GM18951 (cell line): ENCODE results near the gene COPE.

Experiments
- POLR2A ChIP-seq: IDR thresholded peaks from 4 replicates; pipeline ENCODE4 v1.6.1; 2011; ENCODE audit warnings: mild to moderate bottlenecking; ENCODE audit not compliant: insufficient read length, insufficient read depth; ENCODE audit errors: extremely low read depth
- in situ Hi-C: fragments of 300-500 bp; cut with MboI; formaldehyde crosslinking; loops from one replicate; pipeline ENCODE4 v1.12.0; 2022; ENCODE audit warnings: low sequenced_read_pairs, mixed read lengths, inconsistent platforms; ENCODE audit not compliant: unreplicated experiment

Gene COPE

DNA sequence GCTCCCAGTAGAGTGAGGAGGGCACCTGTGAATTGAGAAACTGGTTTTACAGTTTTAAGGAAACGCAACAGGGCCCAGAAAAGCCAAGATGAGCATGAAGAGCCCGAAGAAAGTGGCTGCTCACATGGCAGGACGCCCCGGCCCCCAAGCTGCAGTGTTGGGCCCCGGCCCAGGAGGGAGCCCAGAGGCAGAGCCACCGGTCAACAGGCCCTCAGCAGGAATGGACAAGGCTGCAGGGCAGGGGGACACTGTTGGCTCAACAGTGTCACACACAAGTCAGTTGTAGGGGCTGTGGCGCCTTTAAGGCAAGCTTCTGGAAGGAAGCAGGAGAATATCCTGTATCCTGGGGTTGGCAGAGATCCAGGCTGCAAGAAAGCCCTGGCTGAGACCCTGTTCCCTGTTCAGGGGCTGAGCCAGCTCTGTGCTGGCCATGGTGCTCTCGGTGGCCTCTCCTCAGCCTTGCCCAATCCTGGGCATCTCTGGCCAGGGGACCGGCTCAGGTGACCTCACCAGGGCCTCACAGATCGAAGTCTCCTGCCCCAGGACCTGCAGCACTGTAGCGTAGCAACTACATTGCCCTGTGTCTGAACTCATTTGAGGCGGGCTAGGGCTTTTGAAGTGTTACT, 59.4 kb downstream of the COPE start:
- no peak for TF ChIP-seq POLR2A
- in situ Hi-C loops: no loop called here

DNA sequence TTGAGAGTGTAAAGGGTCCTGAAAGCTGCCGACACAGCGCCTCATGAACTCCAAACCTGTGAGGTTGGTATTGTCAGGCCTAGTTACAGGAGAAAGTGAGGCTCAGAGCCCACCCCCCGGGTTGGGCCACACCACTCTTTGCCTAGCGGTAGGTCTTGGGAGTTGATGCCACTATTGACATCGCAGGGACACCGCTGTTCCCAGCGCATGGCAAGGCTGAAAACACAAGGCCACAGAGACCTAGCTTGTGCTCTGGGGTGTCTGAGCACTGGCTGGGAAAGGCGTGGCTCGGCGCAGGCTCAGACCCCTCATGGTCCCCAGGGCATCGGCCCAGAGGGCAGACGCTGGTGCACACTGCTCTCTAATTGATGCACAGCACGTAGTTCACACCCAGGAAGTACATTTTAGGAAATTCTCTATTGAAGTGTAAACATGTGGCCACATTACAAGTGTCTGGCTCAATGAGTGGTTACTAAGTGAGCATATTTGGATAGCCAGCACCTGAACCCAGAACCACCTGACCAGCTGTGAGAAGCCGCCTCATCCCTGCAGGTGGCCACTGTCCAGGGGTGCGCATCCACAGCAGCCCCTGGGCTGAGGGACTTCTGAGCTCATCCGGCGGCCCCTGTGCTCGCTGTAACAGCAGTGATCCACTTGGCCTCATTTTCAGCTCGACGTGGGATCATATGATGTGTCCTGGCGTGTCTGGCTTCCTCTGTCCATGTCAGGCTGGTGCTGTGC, 60.1 kb downstream of the COPE start:
- no peak for TF ChIP-seq POLR2A
- in situ Hi-C loops: no loop called here

DNA sequence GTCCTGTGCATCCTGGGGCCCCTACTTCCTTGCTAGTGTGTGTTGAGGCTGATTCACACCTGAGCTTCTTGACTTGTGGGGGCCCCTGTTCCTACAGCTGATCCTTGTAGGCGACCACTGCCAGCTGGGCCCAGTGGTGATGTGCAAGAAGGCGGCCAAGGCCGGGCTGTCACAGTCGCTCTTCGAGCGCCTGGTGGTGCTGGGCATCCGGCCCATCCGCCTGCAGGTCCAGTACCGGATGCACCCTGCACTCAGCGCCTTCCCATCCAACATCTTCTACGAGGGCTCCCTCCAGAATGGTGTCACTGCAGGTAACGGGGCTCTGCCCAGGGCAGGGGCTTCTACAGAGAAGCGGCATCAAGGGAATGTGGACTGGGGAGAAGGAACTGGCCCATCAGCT, 62.0 kb downstream of the COPE start:
- TF ChIP-seq POLR2A: no peak
- in situ Hi-C loops: no loop called here

DNA sequence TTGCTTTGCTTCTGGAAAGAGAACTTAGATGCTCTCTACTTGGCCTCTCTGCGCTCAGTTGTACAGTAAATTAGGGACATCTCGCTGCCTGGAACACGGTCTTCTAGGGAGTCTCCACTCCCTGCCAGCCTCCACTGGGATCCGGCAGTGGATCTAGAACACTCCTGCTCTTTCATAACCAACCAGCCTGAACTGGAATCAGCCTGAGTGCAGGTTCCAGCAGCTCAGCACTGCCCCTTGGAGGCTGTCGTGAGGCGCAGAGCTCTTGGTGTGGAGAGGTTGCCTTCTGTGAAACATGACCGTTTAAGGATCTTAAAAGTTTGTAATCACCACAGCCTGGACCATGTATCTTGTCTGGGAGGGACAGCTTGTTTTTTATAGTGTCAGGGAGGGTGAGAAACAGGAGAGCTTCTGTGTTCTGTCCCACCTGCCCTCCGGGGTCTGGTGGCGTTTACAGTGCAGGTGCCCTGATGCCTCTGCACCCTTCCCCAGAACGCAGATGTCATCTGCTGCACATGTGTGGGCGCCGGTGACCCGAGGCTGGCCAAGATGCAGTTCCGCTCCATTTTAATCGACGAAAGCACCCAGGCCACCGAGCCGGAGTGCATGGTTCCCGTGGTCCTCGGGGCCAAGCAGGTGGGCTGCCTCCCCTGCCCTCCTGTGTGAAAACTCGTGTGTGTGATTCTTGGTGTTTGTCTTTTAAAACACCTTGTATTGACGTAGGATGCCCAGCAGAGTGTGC, 62.6 kb downstream of the COPE start:
- in situ Hi-C loops: no loop called here
- no peak for TF ChIP-seq POLR2A

DNA sequence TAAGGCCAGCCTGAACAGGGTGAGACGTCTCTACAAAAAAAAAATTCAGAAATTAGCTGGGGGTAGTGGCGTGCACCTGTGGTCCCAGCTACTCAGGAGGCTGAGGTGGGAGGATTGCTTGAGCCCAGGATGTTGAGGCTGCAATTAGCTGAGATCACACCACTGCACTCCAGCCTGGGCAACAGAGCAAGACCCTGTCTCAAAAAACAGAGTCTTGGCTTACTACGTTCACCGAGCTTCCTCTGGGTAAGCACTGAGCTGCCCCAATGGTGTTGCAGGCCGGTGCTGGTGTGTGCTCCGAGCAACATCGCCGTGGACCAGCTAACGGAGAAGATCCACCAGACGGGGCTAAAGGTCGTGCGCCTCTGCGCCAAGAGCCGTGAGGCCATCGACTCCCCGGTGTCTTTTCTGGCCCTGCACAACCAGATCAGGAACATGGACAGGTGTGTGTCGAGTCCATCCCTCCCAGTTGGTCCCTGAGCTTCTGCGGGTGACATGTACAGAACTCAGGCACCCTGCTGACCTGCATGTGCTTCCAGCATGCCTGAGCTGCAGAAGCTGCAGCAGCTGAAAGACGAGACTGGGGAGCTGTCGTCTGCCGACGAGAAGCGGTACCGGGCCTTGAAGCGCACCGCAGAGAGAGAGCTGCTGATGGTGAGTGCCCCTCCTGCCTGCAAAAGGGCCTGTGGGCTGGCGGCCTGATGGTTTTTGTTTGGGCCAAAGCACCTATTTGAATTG, 63.4 kb downstream of the COPE start:
- in situ Hi-C loops: no loop called here
- TF ChIP-seq POLR2A: no peak

DNA sequence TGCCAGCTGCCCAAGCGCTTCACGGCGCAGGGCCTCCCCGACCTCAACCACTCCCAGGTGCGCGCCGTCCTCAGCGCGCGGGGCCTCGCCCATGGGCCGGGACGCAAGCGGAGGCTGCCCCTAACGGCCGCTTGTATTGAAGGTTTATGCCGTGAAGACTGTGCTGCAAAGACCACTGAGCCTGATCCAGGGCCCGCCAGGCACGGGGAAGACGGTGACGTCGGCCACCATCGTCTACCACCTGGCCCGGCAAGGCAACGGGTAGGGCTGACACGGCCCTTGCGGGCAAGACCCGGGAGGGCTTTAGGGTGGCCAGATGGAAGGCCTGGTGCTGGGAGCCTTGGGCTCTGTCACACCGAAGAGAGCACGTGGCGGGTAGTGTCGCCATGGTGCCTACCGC, 64.2 kb downstream of the COPE start:
- no peak for TF ChIP-seq POLR2A
- in situ Hi-C loops: no loop called here

DNA sequence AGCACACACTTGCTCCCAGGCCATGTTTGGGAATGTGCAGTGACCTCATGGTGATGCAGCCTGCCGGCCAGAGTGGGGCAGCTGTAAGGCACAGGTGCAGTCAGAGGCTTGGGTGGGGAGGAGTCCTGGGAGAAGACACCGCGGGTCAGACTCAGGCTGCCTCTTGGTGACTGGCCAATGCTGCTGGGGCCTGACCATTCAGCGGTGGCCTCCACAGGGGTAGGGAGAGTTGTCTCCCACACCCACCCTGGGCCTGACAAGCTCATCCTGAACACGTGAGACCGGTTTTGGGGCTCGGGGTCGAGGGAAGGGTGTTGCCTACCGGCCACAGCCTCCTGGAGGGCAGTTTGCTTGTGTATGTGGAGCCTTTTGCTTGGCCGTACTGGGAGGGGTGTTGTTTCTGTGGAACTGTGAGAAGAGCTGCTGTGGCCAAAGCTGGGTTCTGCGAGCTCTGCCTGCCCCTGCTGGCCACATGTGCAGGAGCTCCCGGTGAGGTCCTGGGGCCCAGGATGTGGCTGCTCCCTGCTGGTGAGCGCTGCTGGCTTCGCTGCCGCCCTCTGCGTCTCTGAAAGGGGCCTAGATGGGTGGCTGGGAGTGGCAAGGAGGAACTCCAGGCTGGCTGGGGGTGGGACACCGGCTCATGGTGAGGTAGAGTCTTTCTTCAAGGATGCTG, 65.3 kb downstream of the COPE start:
- TF ChIP-seq POLR2A: no peak
- in situ Hi-C loops: no loop called here

DNA sequence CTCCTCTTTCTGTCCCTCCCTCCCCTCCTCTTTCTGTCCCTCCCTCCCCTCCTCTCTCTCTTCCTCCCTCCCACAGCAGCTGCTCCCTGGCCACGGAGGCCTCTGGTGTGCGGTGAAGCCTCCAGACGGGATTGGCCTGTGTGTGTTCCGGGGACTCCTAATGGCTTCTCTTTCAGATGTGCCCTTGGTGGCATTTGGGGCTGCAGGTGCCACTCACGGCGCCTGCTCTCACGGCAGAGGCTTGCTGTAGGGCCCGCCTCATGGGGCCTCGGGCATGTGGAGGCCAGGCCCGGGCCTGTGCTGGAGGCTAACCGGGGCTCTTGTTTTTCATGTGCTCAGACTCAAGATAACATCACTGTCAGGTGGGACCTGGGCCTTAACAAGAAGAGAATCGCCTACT, 66.5 kb downstream of the COPE start:
- in situ Hi-C loops: no loop called here

DNA sequence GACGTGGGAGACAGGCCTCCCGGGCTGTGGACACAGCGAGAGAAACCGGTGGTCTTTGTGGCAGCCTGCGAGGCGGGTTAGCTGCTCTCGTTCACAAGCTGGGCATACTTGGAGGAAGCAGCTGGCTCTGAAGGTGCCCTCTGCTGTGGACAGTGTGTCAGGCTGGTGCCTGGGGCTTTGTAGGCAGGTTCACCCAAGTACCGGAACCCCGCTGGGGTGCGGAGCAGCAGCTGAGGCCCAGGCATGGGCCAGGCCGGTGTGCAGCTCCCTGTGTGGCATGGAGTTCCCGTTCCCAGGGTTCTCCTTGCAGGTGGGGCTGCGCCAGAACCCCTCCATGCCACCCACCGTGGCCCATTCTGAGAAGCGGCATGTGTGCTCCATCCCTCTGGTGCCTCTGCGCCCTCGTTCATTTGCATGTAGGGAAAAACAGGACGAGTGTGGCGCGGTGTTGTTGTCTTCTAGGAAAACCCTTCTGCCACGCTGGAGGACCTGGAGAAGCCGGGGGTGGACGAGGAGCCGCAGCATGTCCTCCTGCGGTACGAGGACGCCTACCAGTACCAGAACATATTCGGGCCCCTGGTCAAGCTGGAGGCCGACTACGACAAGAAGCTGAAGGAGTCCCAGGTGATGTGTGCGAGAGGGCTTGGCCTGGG, 67.4 kb downstream of the COPE start:
- in situ Hi-C loops: no loop called here
- TF ChIP-seq POLR2A: no peak

More for the DNA sequence above, 66.5 kb downstream of the COPE start:
- TF ChIP-seq POLR2A: no peak

DNA sequence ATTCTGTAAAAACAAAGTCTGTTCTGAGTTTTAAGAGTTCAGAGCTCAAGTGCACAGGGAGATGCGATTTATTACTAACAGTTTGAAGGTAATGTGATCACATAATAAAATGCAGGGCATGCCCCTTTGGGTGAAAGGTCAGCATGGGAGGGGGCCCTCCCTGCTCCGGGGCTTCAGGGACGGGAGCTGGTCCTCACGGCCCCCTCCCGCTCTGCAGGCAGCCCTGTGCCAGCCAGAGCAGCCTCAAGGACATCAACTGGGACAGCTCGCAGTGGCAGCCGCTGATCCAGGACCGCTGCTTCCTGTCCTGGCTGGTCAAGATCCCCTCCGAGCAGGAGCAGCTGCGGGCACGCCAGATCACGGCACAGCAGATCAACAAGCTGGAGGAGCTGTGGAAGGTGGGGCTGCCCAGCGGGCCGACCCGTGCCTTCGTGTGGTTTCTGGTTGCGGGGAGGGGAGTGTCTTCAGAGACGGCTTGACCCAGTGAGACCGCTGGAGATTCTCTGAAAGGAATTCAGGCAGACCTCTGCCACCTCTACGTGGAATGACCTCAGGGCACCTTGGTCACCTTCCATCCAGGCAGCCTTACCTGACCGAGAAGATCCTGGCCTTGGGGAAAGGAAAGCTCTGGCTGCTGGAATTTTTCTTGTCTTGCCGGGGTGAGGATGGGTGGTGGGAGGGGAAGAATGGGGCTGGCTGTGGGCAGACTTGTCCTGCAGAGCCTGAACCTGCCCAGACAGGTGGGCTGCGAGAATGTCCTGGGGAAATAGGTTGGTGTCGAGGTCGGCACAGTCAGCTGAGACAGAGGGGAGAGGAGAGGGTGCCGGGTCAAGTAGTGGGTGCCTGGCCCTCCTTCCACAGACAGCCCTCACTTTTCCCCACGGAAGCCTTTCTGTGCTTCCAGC, 68.5 kb downstream of the COPE start:
- in situ Hi-C loops: no loop called here

DNA sequence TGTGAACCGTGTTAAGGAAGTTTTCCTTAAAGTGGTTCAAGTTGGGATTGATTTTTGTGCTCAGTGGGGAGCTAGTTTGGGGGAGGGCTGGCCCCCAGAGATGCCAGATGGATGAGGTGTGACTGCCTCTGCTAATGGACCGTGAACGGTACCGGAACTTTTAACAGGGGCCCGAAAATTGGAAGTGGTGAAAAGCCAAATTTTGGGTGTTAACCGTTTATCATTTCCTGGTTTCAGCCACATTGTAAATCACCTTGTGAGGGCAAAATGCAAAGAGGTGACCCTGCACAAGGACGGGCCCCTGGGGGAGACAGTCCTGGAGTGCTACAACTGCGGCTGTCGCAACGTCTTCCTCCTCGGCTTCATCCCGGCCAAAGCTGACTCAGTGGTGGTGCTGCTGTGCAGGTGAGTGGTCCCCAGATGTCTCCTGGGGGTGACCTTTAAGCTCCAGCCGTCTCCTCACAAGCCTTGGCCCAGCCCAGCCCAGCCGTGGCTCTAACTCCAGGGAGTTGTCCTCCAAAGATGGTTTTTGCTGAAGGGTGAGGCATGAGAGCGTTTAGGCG, 69.3 kb downstream of the COPE start:
- in situ Hi-C loops: no loop called here
- no peak for TF ChIP-seq POLR2A

More for the DNA sequence above, 68.5 kb downstream of the COPE start:
- TF ChIP-seq POLR2A: no peak
